IMR-90 (cell line): Measurements from ENCODE around the gene KIF13A. TPM values are rescaled to one million over a fixed set of nuclear protein-coding genes. Genes with fewer than 3 reads are reported as not detected.

Experiments used
- ATAC-seq: fragments of 200-7000 bp; cut with Tn5 transposase; 2 replicates; pipeline ENCODE4 v1.9.1; 2020; ENCODE audit warnings: low read depth, mild to moderate bottlenecking, moderate library complexity
- BruUV-seq: library from RNA; stranded (reverse); fragments of 400-500 nt; replicated peaks from 2 replicates; lab custom pipeline; 2021; lab: Mats Ljungman, UMichigan
- CTCF ChIA-PET: fragments of 300-600 bp; formaldehyde crosslinking; extraction: SDS; loops from one replicate; lab custom pipeline; 2021; ENCODE audit warnings: antibody characterized with exemption; lab: Yijun Ruan, JAX
- POLR2A ChIA-PET: fragments of 300-600 bp; sonication (Branson Sonifier 250); formaldehyde crosslinking; loops from one replicate; lab custom pipeline; 2022; ENCODE audit warnings: antibody characterized with exemption; ENCODE audit not compliant: unreplicated experiment; lab: Charles Lee
- DNase-seq: peaks from one replicate; pipeline ENCODE4 v3.0.0; 2013
- H2AFZ ChIP-seq: replicated peaks from 2 replicates; pipeline ENCODE3; 2013; ENCODE audit warnings: low read length, mild to moderate bottlenecking; ENCODE audit not compliant: poor library complexity
- H2AK5ac ChIP-seq: 2 replicates; pipeline ENCODE4 v1.6.1; 2013; ENCODE audit warnings: low read depth, low read length, inconsistent platforms
- H2AK9ac ChIP-seq: replicated peaks from 2 replicates; pipeline ENCODE3; 2013; ENCODE audit warnings: mild to moderate bottlenecking, low read depth, low read length, moderate library complexity; ENCODE audit not compliant: poor library complexity
- H2BK120ac ChIP-seq: 2 replicates; pipeline ENCODE4 v1.6.1; 2013; ENCODE audit warnings: low read depth, low read length, inconsistent platforms
- H2BK15ac ChIP-seq: 3 replicates; pipeline ENCODE4 v1.6.1; 2013; ENCODE audit warnings: low read depth, low read length, inconsistent platforms
- H2BK20ac ChIP-seq: 2 replicates; pipeline ENCODE4 v1.6.1; 2013; ENCODE audit warnings: low read depth, mild to moderate bottlenecking, inconsistent platforms, low read length, moderate library complexity
- H2BK5ac ChIP-seq: 2 replicates; pipeline ENCODE4 v1.6.1; 2013; ENCODE audit warnings: mild to moderate bottlenecking, low read depth, low read length, inconsistent platforms; ENCODE audit not compliant: poor library complexity, severe bottlenecking
- H3K14ac ChIP-seq: replicated peaks from 2 replicates; pipeline ENCODE4 v1.6.1; 2013; ENCODE audit warnings: low read depth, low read length, inconsistent platforms
- H3K18ac ChIP-seq: 2 replicates; pipeline ENCODE4 v1.6.1; 2013; ENCODE audit warnings: low read depth, low read length, control low read depth
- H3K23ac ChIP-seq: 2 replicates; pipeline ENCODE4 v1.6.1; 2013; ENCODE audit warnings: low read depth, low read length, inconsistent platforms
- H3K27ac ChIP-seq: 2 replicates; pipeline ENCODE4 v1.5.1; 2013; ENCODE audit warnings: mild to moderate bottlenecking, control low read depth, low read length; ENCODE audit not compliant: insufficient read depth
- H3K27me3 ChIP-seq: 2 replicates; pipeline ENCODE4 v1.6.1; 2013; ENCODE audit warnings: low read length; ENCODE audit not compliant: control insufficient read depth, insufficient read depth
- H3K36me3 ChIP-seq: 2 replicates; pipeline ENCODE4 v1.6.1; 2013; ENCODE audit warnings: low read length, mixed read lengths; ENCODE audit not compliant: control insufficient read depth, insufficient read depth
- H3K4ac ChIP-seq: 2 replicates; pipeline ENCODE4 v1.6.1; 2013; ENCODE audit warnings: low read depth, low read length, inconsistent platforms
- H3K4me1 ChIP-seq: 2 replicates; pipeline ENCODE4 v1.6.1; 2013; ENCODE audit warnings: low read length, mixed read lengths; ENCODE audit not compliant: control insufficient read depth, insufficient read depth
- H3K4me2 ChIP-seq: 2 replicates; pipeline ENCODE4 v1.6.1; 2013; ENCODE audit warnings: low read depth, mild to moderate bottlenecking, control low read depth, low read length, moderate library complexity
- H3K4me3 ChIP-seq: 2 replicates; pipeline ENCODE4 v1.5.1; 2013; ENCODE audit warnings: low read depth, mild to moderate bottlenecking, control low read depth, low read length, moderate library complexity; ENCODE audit not compliant: insufficient read depth
- H3K56ac ChIP-seq: 2 replicates; pipeline ENCODE4 v1.6.1; 2013; ENCODE audit warnings: low read length, inconsistent platforms; ENCODE audit not compliant: insufficient read depth; ENCODE audit errors: extremely low read depth
- H3K79me1 ChIP-seq, 2 experiments: 2 replicates each; pipeline ENCODE4 v1.6.1; 2013; ENCODE audit warnings: low read length in 2 of 2, inconsistent platforms in 1 of 2, low read depth in 1 of 2
- H3K9ac ChIP-seq: 2 replicates; pipeline ENCODE4 v1.6.1; 2013; ENCODE audit warnings: low read depth, low read length, control low read depth
- H3K9me1 ChIP-seq: 2 replicates; pipeline ENCODE4 v1.6.1; 2013; ENCODE audit warnings: low read length, inconsistent platforms; ENCODE audit not compliant: insufficient read depth
- H3K9me3 ChIP-seq: 2 replicates; pipeline ENCODE4 v1.6.1; 2013; ENCODE audit warnings: low read length; ENCODE audit not compliant: control insufficient read depth, insufficient read depth
- H4K20me1 ChIP-seq: 2 replicates; pipeline ENCODE4 v1.6.1; 2013; ENCODE audit warnings: low read length, inconsistent platforms; ENCODE audit not compliant: insufficient read depth
- H4K5ac ChIP-seq: 2 replicates; pipeline ENCODE4 v1.6.1; 2013; ENCODE audit warnings: mild to moderate bottlenecking, low read depth, low read length, control low read depth
- H4K8ac ChIP-seq, 2 experiments: 2 replicates each; pipeline ENCODE4 v1.6.1; 2013; ENCODE audit warnings: low read depth in 2 of 2, low read length in 2 of 2, control low read depth in 1 of 2, inconsistent platforms in 1 of 2
- H4K91ac ChIP-seq: 2 replicates; pipeline ENCODE4 v1.6.1; 2013; ENCODE audit warnings: low read depth, low read length, inconsistent platforms; ENCODE audit not compliant: insufficient read depth
- BHLHE40 ChIP-seq: fragments of 150-350 bp; IDR thresholded peaks from 2 replicates; pipeline ENCODE4 v1.6.1; 2016; ENCODE audit warnings: mild to moderate bottlenecking, low read depth, low read length
- ELK1 ChIP-seq: fragments of 150-350 bp; IDR thresholded peaks from 2 replicates; pipeline ENCODE4 v1.6.1; 2016; ENCODE audit warnings: low read depth, mild to moderate bottlenecking, low read length, moderate library complexity, borderline replicate concordance
- FOS ChIP-seq: fragments of 150-350 bp; IDR thresholded peaks from 2 replicates; pipeline ENCODE4 v1.6.1; 2016; ENCODE audit warnings: low read depth, low read length
- MAFK ChIP-seq: IDR thresholded peaks from 2 replicates; pipeline ENCODE4 v1.6.1; 2012; ENCODE audit warnings: low read depth, low read length, improper control_type of control experiment
- MXI1 ChIP-seq: IDR thresholded peaks from 2 replicates; pipeline ENCODE4 v1.6.1; 2012; ENCODE audit warnings: low read depth, mild to moderate bottlenecking, low read length, moderate library complexity, borderline replicate concordance
- NFE2L2 ChIP-seq: fragments of 150-350 bp; IDR thresholded peaks from 2 replicates; pipeline ENCODE4 v1.6.1; 2016; ENCODE audit warnings: low read depth, mild to moderate bottlenecking, low read length
- POLR2A ChIP-seq: IDR thresholded peaks from 2 replicates; pipeline ENCODE4 v1.6.1; 2012; ENCODE audit warnings: mild to moderate bottlenecking, low read depth, low read length
- RFX5 ChIP-seq: IDR thresholded peaks from 2 replicates; pipeline ENCODE4 v1.8.0; 2012; ENCODE audit warnings: low read depth, mild to moderate bottlenecking, low read length, moderate library complexity
- SMC3 ChIP-seq: fragments of 150-350 bp; IDR thresholded peaks from 2 replicates; pipeline ENCODE4 v1.6.1; 2016; ENCODE audit warnings: low read depth, mild to moderate bottlenecking, antibody characterized with exemption, low read length, moderate library complexity
- WGBS, 2 experiments: methylation state at CpG; one replicate each; pipeline versions ENCODE4 v1.1.5 to v1.1.7; 2013; ENCODE audit warnings: missing lambda C conversion rate in 2 of 2; ENCODE audit not compliant: insufficient read length in 1 of 2; ENCODE audit errors: extremely low coverage in 2 of 2; 5-methylcytosine and 5-hydroxymethylcytosine counted together
- dilution Hi-C: fragments of 300-500 bp; cut with HindIII; formaldehyde crosslinking; loops from one replicate; pipeline ENCODE4 v1.14.3; 2018; ENCODE audit warnings: low sequenced_read_pairs; ENCODE audit not compliant: unreplicated experiment
- in situ Hi-C: fragments of 300-500 bp; cut with MboI; formaldehyde crosslinking; loops from 3 replicates; pipeline ENCODE4 v1.14.3; 2019; ENCODE audit warnings: low sequenced_read_pairs, inconsistent platforms, mixed read lengths
- intact Hi-C: fragments of 100-400 bp; cut with micrococcal nuclease; formaldehyde crosslinking; loops from 2 replicates; pipeline ENCODE4 v1.10.0; 2022
- polyA plus RNA-seq, 3 experiments: library from polyadenylated mRNA; depleted of rRNA; stranded (reverse); fragments of >200 nt; gene quantifications; 2 replicates each; pipeline ENCODE4 v1.2.3, GENCODE V29; 2012; ENCODE audit warnings: low replicate concordance in 1 of 3
- total RNA-seq: library from RNA; depleted of rRNA; stranded (reverse); fragments of >200 nt; gene quantifications from 2 replicates; pipeline ENCODE4 v1.2.3, GENCODE V29; 2012

The KIF13A gene
- total and polyA plus RNA-seq, 2 of the 4 experiments (the other 2 are of a cell fraction) = 23.3 to 51.8 TPM

- TF ChIP-seq MAFK (no peak), RFX5 (no peak), NFE2L2 (no peak), SMC3 (no peak), POLR2A (no peak), MXI1 (no peak), BHLHE40 (no peak), ELK1 (no peak), FOS (no peak)
- Histone ChIP-seq H3K79me1 (peaks cover 36 to 71% of the 10 kb centered on the region in 2 experiments), H4K91ac (no peak overlapping the region), H2AK5ac (peak overlapping the region; percentile 56; the same call in 1 of the 2 replicates), H3K18ac (no peak overlapping the region), H4K20me1 (peaks cover 7% of the 10 kb centered on the region; the same call in 1 of the 2 replicates), H3K9ac (no peak overlapping the region), H3K4ac (no peak overlapping the region), H2AFZ (no peak overlapping the region), H3K4me2 (no peak overlapping the region), H2AK9ac (peak overlapping the region; percentile 33), H3K23ac (no peak overlapping the region), H3K27ac (no peak overlapping the region), H3K27me3 (no peaks in the 10 kb centered on the region), H3K4me1 (peaks cover 10% of the 10 kb centered on the region), H3K36me3 (peaks cover 7% of the 10 kb centered on the region), H3K4me3 (no peak overlapping the region), H2BK120ac (no peak overlapping the region), H3K14ac (no peak overlapping the region), H3K56ac (no peak overlapping the region), H3K9me3 (no peaks in the 10 kb centered on the region), H2BK5ac (no peak overlapping the region), H2BK20ac (no peak overlapping the region), H4K5ac (no peak overlapping the region), H4K8ac (no peak overlapping the region), H2BK15ac (no peak overlapping the region), H3K9me1 (peaks cover 10% of the 10 kb centered on the region)
- ATAC-seq (no peak), DNase-seq (no peak)
- no TSS peak for BruUV-seq
- ChIA-PET CTCF (no interaction called here), POLR2A (no interaction called here)
- in situ Hi-C loops (loop anchor here (10.0 kb wide), 1 partner anchor 125 kb away; the partner anchor contains the start of gene KIF13A), dilution Hi-C loops (no loop called here), intact Hi-C loops (loop anchor here (10.0 kb wide), 1 partner anchor 385 kb away; no protein-coding TSS in a partner anchor)
- WGBS, 2 experiments = no CpG with 5 or more reads among the region's 4 CpGs
Measured at GRCh38 chr6:17859846-17860245, 127.6 kb downstream of the KIF13A start.
